Stimulated activated effector memory CD8-positive, alpha-beta T cell treated with anti-CD3 and anti-CD28 coated beads, Interleukin-12 subunit alpha, Interleukin-12 subunit beta, amount 100 ng/mL, for 72 hours (primary cell): ENCODE results near the gene MED31.
"Not testable (repeated sequence)": the region's sequence is repeated elsewhere in the genome, so short reads cannot be mapped to it uniquely, and the experiment has no call there.

Source experiments
- ATAC-seq: fragments of 150-1000 bp; cut with Tn5 transposase; 2 replicates; pipeline ENCODE4 v1.10.0; 2021
- DNase-seq, 2 donors: peaks; one replicate each; pipeline ENCODE4 v3.0.0; 2021 to 2022; ENCODE audit warnings: low spot score in 2 of 2
- H3K27ac Mint-ChIP-seq: one replicate; pipeline ENCODE4 v1.8.0; 2022; ENCODE audit warnings: mild to moderate bottlenecking, mixed read lengths
- H3K36me3 Mint-ChIP-seq: one replicate; pipeline ENCODE4 v1.8.0; 2022; ENCODE audit warnings: mild to moderate bottlenecking, mixed read lengths
- H3K4me1 Mint-ChIP-seq: one replicate; pipeline ENCODE4 v1.8.0; 2022; ENCODE audit warnings: mixed read lengths
- H3K4me3 Mint-ChIP-seq: one replicate; pipeline ENCODE4 v1.8.0; 2022; ENCODE audit warnings: mild to moderate bottlenecking, mixed read lengths
- H3K9me3 Mint-ChIP-seq: one replicate; pipeline ENCODE4 v1.8.0; 2022; ENCODE audit warnings: mixed read lengths

The MED31 gene

DNA sequence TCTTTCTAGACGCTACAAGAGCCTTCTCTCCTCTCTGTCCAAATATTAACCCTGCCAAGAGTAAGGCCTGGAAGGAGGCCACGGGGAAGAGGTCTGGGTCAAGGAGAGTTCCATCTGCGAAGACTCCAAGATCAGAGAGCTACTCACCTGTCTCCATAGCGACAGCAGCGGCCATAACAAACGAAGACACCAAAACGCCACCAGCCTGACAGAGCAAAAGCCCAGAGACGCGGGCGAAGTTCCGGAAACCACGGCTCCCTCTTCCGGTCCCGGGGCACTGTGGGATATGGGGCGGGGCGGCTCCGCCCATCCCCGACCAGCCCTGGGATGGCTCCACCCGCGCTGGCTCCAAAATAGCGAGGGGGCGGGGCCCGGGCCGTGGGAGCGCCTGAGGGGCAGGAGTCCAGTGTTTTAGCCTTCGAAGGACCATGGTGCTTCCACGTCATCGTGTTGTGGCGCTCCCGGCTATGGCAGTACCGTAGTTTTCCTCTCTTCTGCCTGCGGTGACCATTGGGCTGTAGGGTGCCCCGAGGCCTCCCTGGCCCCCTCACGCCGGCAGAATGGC lies at the start of gene MED31, which contains the start of gene C17orf100:
Gene MED31, minus strand, starts transcription at position 252 of the 565 bp plus-strand sequence. Its CDS starts 77 bp downstream, at position 175.
Gene C17orf100, plus strand, starts transcription at position 409 of the 565 bp plus-strand sequence. Its CDS starts 152 bp downstream, at position 561.
- DNase-seq (peak; percentile 83 to 98), ATAC-seq (peak; percentile 97)
- peak within 1 kb of the TSS; percentile 100 for H3K27ac Mint-ChIP-seq
- no peaks in the 10 kb centered on the region for H3K9me3 Mint-ChIP-seq
- peaks cover 58% of the 10 kb centered on the region for H3K4me1 Mint-ChIP-seq
- H3K4me3 Mint-ChIP-seq: peak within 1 kb of the TSS; percentile 97
- peaks cover 49% of the 10 kb centered on the region for H3K36me3 Mint-ChIP-seq

DNA sequence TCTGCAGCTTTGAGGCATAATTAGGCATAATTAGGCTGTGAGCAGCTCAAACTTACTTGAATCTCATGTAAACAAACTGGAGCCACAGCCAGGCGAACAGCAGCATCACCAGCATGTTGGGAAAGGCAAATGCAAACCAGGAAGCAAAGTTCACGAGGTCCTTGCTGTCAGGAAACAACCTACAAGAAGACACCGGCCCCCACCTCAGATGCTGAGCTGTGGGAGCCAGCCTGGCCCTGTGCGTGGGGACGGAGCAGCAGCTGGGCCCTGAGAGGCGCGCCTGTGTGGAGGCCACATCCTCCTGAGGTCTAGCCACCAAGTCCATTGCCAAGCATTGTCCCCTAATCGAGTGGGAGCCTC lies 49.5 kb upstream of the MED31 start:
- no peak for ATAC-seq

GRCh38 chr17:6699997-6700947 lies 48.9 kb upstream of the MED31 start:
- Mint-ChIP-seq H3K4me3 (no peak overlapping the region), H3K4me1 (no peaks in the 10 kb centered on the region), H3K27ac (no peak overlapping the region), H3K36me3 (no peaks in the 10 kb centered on the region), H3K9me3 (no peaks in the 10 kb centered on the region)
- DNase-seq (no peak), ATAC-seq (no peak)

More for the DNA sequence above, 49.5 kb upstream of the MED31 start:
- no peaks in the 10 kb centered on the region for H3K36me3 Mint-ChIP-seq
- no peak overlapping the region for H3K27ac Mint-ChIP-seq
- no peak overlapping the region for H3K4me3 Mint-ChIP-seq
- no peaks in the 10 kb centered on the region for H3K9me3 Mint-ChIP-seq
- DNase-seq: no peak
- no peaks in the 10 kb centered on the region for H3K4me1 Mint-ChIP-seq

GRCh38 chr17:6698004-6698403 lies 46.6 kb upstream of the MED31 start:
- DNase-seq: no peak
- Mint-ChIP-seq H3K4me3 (no peak overlapping the region), H3K9me3 (no peaks in the 10 kb centered on the region), H3K27ac (no peak overlapping the region), H3K36me3 (no peaks in the 10 kb centered on the region), H3K4me1 (no peaks in the 10 kb centered on the region)
- no peak for ATAC-seq

DNA sequence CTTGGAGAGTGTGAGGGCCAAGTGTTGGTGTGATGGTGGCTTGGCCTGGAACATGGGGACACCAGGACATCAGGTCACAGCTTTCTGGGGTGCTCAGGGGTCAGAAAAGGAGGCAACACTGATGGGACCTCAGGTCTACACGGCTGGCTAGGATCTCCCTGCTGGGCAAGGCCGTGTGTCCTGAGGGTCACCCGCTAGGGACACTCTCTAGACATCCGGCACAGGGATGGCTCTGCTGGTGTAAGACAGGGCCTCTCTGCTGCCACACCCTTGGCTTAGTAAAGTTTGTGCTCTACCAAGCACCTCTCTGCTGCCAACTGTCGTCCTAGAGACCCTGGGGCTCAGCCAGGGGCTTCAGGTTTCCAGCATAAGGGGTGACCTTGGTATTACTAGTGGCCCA lies 45.5 kb upstream of the MED31 start:
- no peak for DNase-seq
- Mint-ChIP-seq H3K4me3 (no peak overlapping the region), H3K9me3 (no peaks in the 10 kb centered on the region), H3K27ac (no peak overlapping the region), H3K36me3 (no peaks in the 10 kb centered on the region), H3K4me1 (no peaks in the 10 kb centered on the region)
- ATAC-seq: no peak

- Mint-ChIP-seq H3K9me3 (no peaks in the 10 kb centered on the region), H3K4me1 (no peaks in the 10 kb centered on the region), H3K27ac (no peak overlapping the region), H3K4me3 (no peak overlapping the region), H3K36me3 (no peaks in the 10 kb centered on the region)
- no peak for ATAC-seq
- DNase-seq: no peak
Measured at GRCh38 chr17:6695565-6695964, 44.2 kb upstream of the MED31 start.

GRCh38 chr17:6695051-6695450 lies 43.6 kb upstream of the MED31 start:
- H3K9me3 Mint-ChIP-seq: no peaks in the 10 kb centered on the region
- H3K4me1 Mint-ChIP-seq: no peaks in the 10 kb centered on the region
- no peak overlapping the region for H3K27ac Mint-ChIP-seq
- H3K36me3 Mint-ChIP-seq: no peaks in the 10 kb centered on the region
- H3K4me3 Mint-ChIP-seq: no peak overlapping the region
- no peak for DNase-seq
- no peak for ATAC-seq

DNA sequence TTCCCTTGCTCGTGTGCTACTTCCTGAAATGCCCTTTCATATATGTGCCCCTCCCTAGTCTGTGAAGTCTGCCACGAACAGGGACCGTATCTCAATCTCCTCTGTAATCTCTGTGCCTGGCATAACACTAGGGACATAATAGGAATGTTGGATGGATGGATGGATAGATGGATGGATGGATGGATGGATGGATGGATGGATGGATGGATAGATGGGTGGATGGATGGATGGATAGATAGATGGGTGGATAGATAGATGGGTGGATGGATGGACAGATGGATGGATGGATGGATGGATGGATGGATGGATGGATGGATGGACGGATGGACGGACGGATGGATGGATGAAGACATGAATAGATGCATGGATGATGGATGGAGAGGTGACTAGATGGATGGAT lies 40.6 kb upstream of the MED31 start:
- ATAC-seq, H3K27ac Mint-ChIP-seq, H3K9me3 Mint-ChIP-seq, H3K4me3 Mint-ChIP-seq, DNase-seq, H3K36me3 Mint-ChIP-seq, H3K4me1 Mint-ChIP-seq: not testable (repeated sequence)

DNA sequence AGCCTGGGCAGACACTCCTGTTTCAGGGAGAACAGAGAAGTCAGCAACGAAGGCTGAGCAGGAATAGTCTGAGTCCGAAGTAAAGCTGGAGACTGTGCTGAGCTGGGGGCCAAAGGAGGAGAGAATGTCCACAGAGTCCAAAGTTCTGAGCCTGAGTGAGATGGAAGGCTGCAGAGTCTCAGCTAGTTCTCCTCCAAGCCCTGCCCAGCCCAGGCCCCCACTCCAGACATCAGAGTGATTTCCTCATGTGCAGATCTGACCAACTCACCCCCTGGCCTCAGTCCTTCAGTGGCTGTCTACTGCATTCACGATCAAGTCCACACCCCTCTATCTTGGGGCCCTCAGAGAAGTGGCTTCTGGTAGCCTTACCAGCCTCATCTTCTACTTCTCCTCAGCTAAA lies 40.1 kb upstream of the MED31 start:
- no peaks in the 10 kb centered on the region for H3K4me1 Mint-ChIP-seq
- ATAC-seq: no peak
- no peak for DNase-seq

GRCh38 chr17:6690641-6691040 lies 39.2 kb upstream of the MED31 start:
- no peaks in the 10 kb centered on the region for H3K9me3 Mint-ChIP-seq
- H3K27ac Mint-ChIP-seq: no peak overlapping the region
- H3K4me1 Mint-ChIP-seq: no peaks in the 10 kb centered on the region
- DNase-seq (no peak), ATAC-seq (no peak)
- H3K4me3 Mint-ChIP-seq: no peak overlapping the region
- H3K36me3 Mint-ChIP-seq: no peaks in the 10 kb centered on the region

More for the DNA sequence above, 40.1 kb upstream of the MED31 start:
- no peaks in the 10 kb centered on the region for H3K36me3 Mint-ChIP-seq
- no peak overlapping the region for H3K27ac Mint-ChIP-seq
- H3K4me3 Mint-ChIP-seq: no peak overlapping the region
- H3K9me3 Mint-ChIP-seq: no peaks in the 10 kb centered on the region

GRCh38 chr17:6688944-6689343 lies 37.5 kb upstream of the MED31 start:
- no peak overlapping the region for H3K27ac Mint-ChIP-seq
- no peak overlapping the region for H3K4me3 Mint-ChIP-seq
- no peaks in the 10 kb centered on the region for H3K36me3 Mint-ChIP-seq
- ATAC-seq: no peak
- H3K4me1 Mint-ChIP-seq: no peaks in the 10 kb centered on the region
- DNase-seq: no peak
- no peaks in the 10 kb centered on the region for H3K9me3 Mint-ChIP-seq

- DNase-seq (no peak), ATAC-seq (no peak)
- H3K4me1 Mint-ChIP-seq: no peaks in the 10 kb centered on the region
- H3K4me3 Mint-ChIP-seq: no peak overlapping the region
- no peak overlapping the region for H3K27ac Mint-ChIP-seq
- no peaks in the 10 kb centered on the region for H3K36me3 Mint-ChIP-seq
- H3K9me3 Mint-ChIP-seq: no peaks in the 10 kb centered on the region
Measured at GRCh38 chr17:6686026-6686425, 34.6 kb upstream of the MED31 start.

DNA sequence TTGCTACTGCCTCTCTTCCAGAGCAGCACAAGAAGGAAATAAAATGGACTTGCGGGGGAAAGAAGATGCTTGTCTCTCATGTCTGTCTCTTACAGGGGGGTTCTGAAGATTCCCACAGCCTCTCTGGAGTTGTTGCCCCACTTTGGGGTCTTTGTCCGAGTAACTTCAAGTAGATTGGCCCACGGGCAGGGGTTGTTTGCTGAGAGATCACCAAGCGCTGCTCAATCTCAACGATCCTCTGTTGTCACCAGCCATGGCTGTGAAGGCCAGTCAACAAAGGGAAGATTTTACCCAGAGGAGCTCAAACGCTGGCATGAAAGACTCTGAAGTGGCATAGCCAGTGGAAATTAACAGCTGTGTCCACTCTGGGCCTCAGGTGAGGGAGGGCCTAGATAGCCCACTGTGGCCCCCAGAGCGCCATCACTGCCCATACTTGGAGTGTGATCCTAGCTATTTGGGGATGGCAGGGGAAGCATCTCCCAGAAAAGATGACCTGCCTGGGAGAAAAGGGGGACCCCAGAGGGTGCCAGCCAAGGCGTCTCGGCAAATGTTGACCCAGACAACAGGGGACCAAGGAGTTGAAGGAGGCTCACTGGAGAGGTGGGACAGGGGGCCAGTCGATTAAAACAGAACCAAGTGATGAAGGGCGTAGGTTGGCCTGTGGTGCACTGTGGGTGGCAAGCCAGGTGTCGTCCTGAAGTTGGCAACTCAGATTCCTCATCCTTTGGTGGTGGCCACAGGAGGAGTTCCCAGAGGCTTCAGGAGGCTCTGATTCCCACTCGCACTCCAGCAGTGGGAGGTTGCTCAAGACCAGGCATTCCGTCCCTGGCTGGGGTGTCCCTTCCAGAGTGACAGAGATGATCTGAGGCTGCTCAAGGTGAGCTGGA lies 33.7 kb upstream of the MED31 start:
- no peak overlapping the region for H3K27ac Mint-ChIP-seq

GRCh38 chr17:6684460-6684783 lies 33.0 kb upstream of the MED31 start:
- Mint-ChIP-seq H3K36me3 (no peaks in the 10 kb centered on the region), H3K4me1 (no peaks in the 10 kb centered on the region), H3K9me3 (no peaks in the 10 kb centered on the region), H3K4me3 (no peak overlapping the region), H3K27ac (no peak overlapping the region)
- DNase-seq (no peak), ATAC-seq (no peak)

More for the DNA sequence above, 33.7 kb upstream of the MED31 start:
- no peaks in the 10 kb centered on the region for H3K36me3 Mint-ChIP-seq
- no peaks in the 10 kb centered on the region for H3K4me1 Mint-ChIP-seq
- no peak for DNase-seq
- no peak overlapping the region for H3K4me3 Mint-ChIP-seq
- H3K9me3 Mint-ChIP-seq: no peaks in the 10 kb centered on the region
- ATAC-seq: no peak

DNA sequence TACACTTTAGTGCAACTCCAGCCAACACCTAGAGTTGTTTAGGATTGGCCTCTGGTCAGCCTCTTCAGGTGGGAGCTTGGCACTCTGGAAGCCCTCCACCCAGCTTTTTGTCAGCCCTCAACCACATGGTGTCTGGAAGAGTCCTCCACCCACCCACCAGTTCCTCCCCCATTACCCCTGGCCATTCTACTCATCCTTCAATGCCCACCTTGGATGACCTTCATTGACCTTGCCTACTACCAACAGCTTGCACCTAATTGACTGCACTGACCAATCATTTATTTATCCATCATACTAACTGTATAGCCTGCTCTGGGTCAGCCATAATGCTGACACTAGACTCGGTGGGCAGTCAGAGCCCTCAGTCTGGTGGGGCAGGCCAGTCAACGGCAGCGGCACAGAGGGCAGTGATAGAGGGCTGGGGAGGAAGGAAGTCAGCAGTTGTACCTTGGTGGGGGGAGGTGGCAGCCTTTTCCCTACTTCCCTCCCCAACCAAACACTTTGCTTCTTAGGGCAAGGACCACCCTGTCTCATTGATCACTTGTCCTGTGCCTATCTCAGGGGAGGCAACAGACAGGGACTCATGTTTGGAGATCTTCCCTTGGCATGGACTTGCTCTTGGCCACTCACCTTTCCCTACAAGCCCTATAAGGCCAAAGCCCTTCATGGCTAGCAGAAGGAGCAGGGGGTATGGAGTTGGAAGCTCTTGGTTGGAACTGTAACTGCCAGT lies 32.5 kb upstream of the MED31 start:
- DNase-seq (no peak), ATAC-seq (no peak)
- no peak overlapping the region for H3K27ac Mint-ChIP-seq
- no peaks in the 10 kb centered on the region for H3K9me3 Mint-ChIP-seq
- H3K4me3 Mint-ChIP-seq: no peak overlapping the region
- no peaks in the 10 kb centered on the region for H3K36me3 Mint-ChIP-seq
- H3K4me1 Mint-ChIP-seq: no peaks in the 10 kb centered on the region
